ENCODE measurements around the gene IGF2BP2. TPM values are rescaled to one million over a fixed set of nuclear protein-coding genes. Genes with fewer than 3 reads are reported as not detected.

IGF2BP2 gene
- total RNA-seq, 1 donor from 2014 or later, result 118 TPM

- H3K9me3 Mint-ChIP-seq (ENCODE audit: unreplicated experiment), result no peaks in the 10 kb centered on the region
- no peak for TF ChIP-seq CTCF (IDR thresholded peaks at IDR 0.05; ENCODE audit: partially characterized antibody, unreplicated experiment)
- H3K27me3 Mint-ChIP-seq (ENCODE audit: unreplicated experiment), result no peaks in the 10 kb centered on the region
- H3K4me3 Mint-ChIP-seq (ENCODE audit: unreplicated experiment), result peak overlapping the region; percentile 10
- no peak for DNase-seq
- H3K36me3 Mint-ChIP-seq (ENCODE audit: unreplicated experiment), result no peaks in the 10 kb centered on the region
- H3K27ac Mint-ChIP-seq (ENCODE audit: unreplicated experiment), result no peak overlapping the region
- peaks cover 6% of the 10 kb centered on the region for H3K4me1 Mint-ChIP-seq (ENCODE audit: low read depth, unreplicated experiment)
Observed at GRCh38 chr3:185865247-185865646, 40.4 kb upstream of the IGF2BP2 start.

- H3K4me1 Mint-ChIP-seq (ENCODE audit: low read depth, unreplicated experiment), result peaks cover 6% of the 10 kb centered on the region
- H3K27ac Mint-ChIP-seq (ENCODE audit: unreplicated experiment), result no peak overlapping the region
- DNase-seq, result no peak
- no peak for TF ChIP-seq CTCF (IDR thresholded peaks at IDR 0.05; ENCODE audit: partially characterized antibody, unreplicated experiment)
- H3K36me3 Mint-ChIP-seq (ENCODE audit: unreplicated experiment), result no peaks in the 10 kb centered on the region
- no peaks in the 10 kb centered on the region for H3K9me3 Mint-ChIP-seq (ENCODE audit: unreplicated experiment)
- H3K4me3 Mint-ChIP-seq (ENCODE audit: unreplicated experiment), result no peak overlapping the region
- no peaks in the 10 kb centered on the region for H3K27me3 Mint-ChIP-seq (ENCODE audit: unreplicated experiment)
Observed at GRCh38 chr3:185864767-185865166, 39.9 kb upstream of the IGF2BP2 start.

- Mint-ChIP-seq H3K4me3 (ENCODE audit: unreplicated experiment) (no peak overlapping the region), H3K27me3 (ENCODE audit: unreplicated experiment) (no peaks in the 10 kb centered on the region), H3K36me3 (ENCODE audit: unreplicated experiment) (peaks cover 3% of the 10 kb centered on the region), H3K4me1 (ENCODE audit: low read depth, unreplicated experiment) (peaks cover 6% of the 10 kb centered on the region), H3K27ac (ENCODE audit: unreplicated experiment) (no peak overlapping the region), H3K9me3 (ENCODE audit: unreplicated experiment) (no peaks in the 10 kb centered on the region)
- DNase-seq, result no peak
- no peak for TF ChIP-seq CTCF (IDR thresholded peaks at IDR 0.05; ENCODE audit: partially characterized antibody, unreplicated experiment)
Observed at GRCh38 chr3:185862920-185863319, 38.1 kb upstream of the IGF2BP2 start.

- no peaks in the 10 kb centered on the region for H3K4me1 Mint-ChIP-seq (ENCODE audit: low read depth, unreplicated experiment)
- no peak for DNase-seq
- H3K27ac Mint-ChIP-seq (ENCODE audit: unreplicated experiment), result no peak overlapping the region
Observed at GRCh38 chr3:185859294-185859972, 34.6 kb upstream of the IGF2BP2 start.

More at GRCh38 chr3:185859294-185859972, 34.6 kb upstream of the IGF2BP2 start:
- H3K4me3 Mint-ChIP-seq (ENCODE audit: unreplicated experiment), result no peak overlapping the region
- peaks cover 7% of the 10 kb centered on the region for H3K36me3 Mint-ChIP-seq (ENCODE audit: unreplicated experiment)
- no peak for TF ChIP-seq CTCF (IDR thresholded peaks at IDR 0.05; ENCODE audit: partially characterized antibody, unreplicated experiment)
- H3K9me3 Mint-ChIP-seq (ENCODE audit: unreplicated experiment), result peaks cover 2% of the 10 kb centered on the region
- no peaks in the 10 kb centered on the region for H3K27me3 Mint-ChIP-seq (ENCODE audit: unreplicated experiment)
